IMR-90 (cell line): ENCODE results near the gene ENDOU. TPM values are rescaled to one million over a fixed set of nuclear protein-coding genes. Genes with fewer than 3 reads are reported as not detected.

Experiments used
- ATAC-seq: fragments of 200-7000 bp; cut with Tn5 transposase; 2 replicates; pipeline ENCODE4 v1.9.1; 2020; ENCODE audit warnings: low read depth, mild to moderate bottlenecking, moderate library complexity
- BruUV-seq: library from RNA; stranded (reverse); fragments of 400-500 nt; replicated peaks from 2 replicates; lab custom pipeline; 2021; lab: Mats Ljungman, UMichigan
- CTCF ChIA-PET: fragments of 300-600 bp; formaldehyde crosslinking; extraction: SDS; loops from one replicate; lab custom pipeline; 2021; ENCODE audit warnings: antibody characterized with exemption; lab: Yijun Ruan, JAX
- POLR2A ChIA-PET: fragments of 300-600 bp; sonication (Branson Sonifier 250); formaldehyde crosslinking; loops from one replicate; lab custom pipeline; 2022; ENCODE audit warnings: antibody characterized with exemption; ENCODE audit not compliant: unreplicated experiment; lab: Charles Lee
- DNase-seq: peaks from one replicate; pipeline ENCODE4 v3.0.0; 2013
- H2AFZ ChIP-seq: replicated peaks from 2 replicates; pipeline ENCODE3; 2013; ENCODE audit warnings: low read length, mild to moderate bottlenecking; ENCODE audit not compliant: poor library complexity
- H2AK5ac ChIP-seq: 2 replicates; pipeline ENCODE4 v1.6.1; 2013; ENCODE audit warnings: low read depth, low read length, inconsistent platforms
- H2AK9ac ChIP-seq: replicated peaks from 2 replicates; pipeline ENCODE3; 2013; ENCODE audit warnings: mild to moderate bottlenecking, low read depth, low read length, moderate library complexity; ENCODE audit not compliant: poor library complexity
- H2BK120ac ChIP-seq: 2 replicates; pipeline ENCODE4 v1.6.1; 2013; ENCODE audit warnings: low read depth, low read length, inconsistent platforms
- H2BK15ac ChIP-seq: 3 replicates; pipeline ENCODE4 v1.6.1; 2013; ENCODE audit warnings: low read depth, low read length, inconsistent platforms
- H2BK20ac ChIP-seq: 2 replicates; pipeline ENCODE4 v1.6.1; 2013; ENCODE audit warnings: low read depth, mild to moderate bottlenecking, inconsistent platforms, low read length, moderate library complexity
- H2BK5ac ChIP-seq: 2 replicates; pipeline ENCODE4 v1.6.1; 2013; ENCODE audit warnings: mild to moderate bottlenecking, low read depth, low read length, inconsistent platforms; ENCODE audit not compliant: poor library complexity, severe bottlenecking
- H3K14ac ChIP-seq: replicated peaks from 2 replicates; pipeline ENCODE4 v1.6.1; 2013; ENCODE audit warnings: low read depth, low read length, inconsistent platforms
- H3K18ac ChIP-seq: 2 replicates; pipeline ENCODE4 v1.6.1; 2013; ENCODE audit warnings: low read depth, low read length, control low read depth
- H3K23ac ChIP-seq: 2 replicates; pipeline ENCODE4 v1.6.1; 2013; ENCODE audit warnings: low read depth, low read length, inconsistent platforms
- H3K27ac ChIP-seq: 2 replicates; pipeline ENCODE4 v1.5.1; 2013; ENCODE audit warnings: mild to moderate bottlenecking, control low read depth, low read length; ENCODE audit not compliant: insufficient read depth
- H3K27me3 ChIP-seq: 2 replicates; pipeline ENCODE4 v1.6.1; 2013; ENCODE audit warnings: low read length; ENCODE audit not compliant: control insufficient read depth, insufficient read depth
- H3K36me3 ChIP-seq: 2 replicates; pipeline ENCODE4 v1.6.1; 2013; ENCODE audit warnings: low read length, mixed read lengths; ENCODE audit not compliant: control insufficient read depth, insufficient read depth
- H3K4ac ChIP-seq: 2 replicates; pipeline ENCODE4 v1.6.1; 2013; ENCODE audit warnings: low read depth, low read length, inconsistent platforms
- H3K4me1 ChIP-seq: 2 replicates; pipeline ENCODE4 v1.6.1; 2013; ENCODE audit warnings: low read length, mixed read lengths; ENCODE audit not compliant: control insufficient read depth, insufficient read depth
- H3K4me2 ChIP-seq: 2 replicates; pipeline ENCODE4 v1.6.1; 2013; ENCODE audit warnings: low read depth, mild to moderate bottlenecking, control low read depth, low read length, moderate library complexity
- H3K4me3 ChIP-seq: 2 replicates; pipeline ENCODE4 v1.5.1; 2013; ENCODE audit warnings: low read depth, mild to moderate bottlenecking, control low read depth, low read length, moderate library complexity; ENCODE audit not compliant: insufficient read depth
- H3K56ac ChIP-seq: 2 replicates; pipeline ENCODE4 v1.6.1; 2013; ENCODE audit warnings: low read length, inconsistent platforms; ENCODE audit not compliant: insufficient read depth; ENCODE audit errors: extremely low read depth
- H3K79me1 ChIP-seq, 2 experiments: 2 replicates each; pipeline ENCODE4 v1.6.1; 2013; ENCODE audit warnings: low read length in 2 of 2, inconsistent platforms in 1 of 2, low read depth in 1 of 2
- H3K9ac ChIP-seq: 2 replicates; pipeline ENCODE4 v1.6.1; 2013; ENCODE audit warnings: low read depth, low read length, control low read depth
- H3K9me1 ChIP-seq: 2 replicates; pipeline ENCODE4 v1.6.1; 2013; ENCODE audit warnings: low read length, inconsistent platforms; ENCODE audit not compliant: insufficient read depth
- H3K9me3 ChIP-seq: 2 replicates; pipeline ENCODE4 v1.6.1; 2013; ENCODE audit warnings: low read length; ENCODE audit not compliant: control insufficient read depth, insufficient read depth
- H4K20me1 ChIP-seq: 2 replicates; pipeline ENCODE4 v1.6.1; 2013; ENCODE audit warnings: low read length, inconsistent platforms; ENCODE audit not compliant: insufficient read depth
- H4K5ac ChIP-seq: 2 replicates; pipeline ENCODE4 v1.6.1; 2013; ENCODE audit warnings: mild to moderate bottlenecking, low read depth, low read length, control low read depth
- H4K8ac ChIP-seq, 2 experiments: 2 replicates each; pipeline ENCODE4 v1.6.1; 2013; ENCODE audit warnings: low read depth in 2 of 2, low read length in 2 of 2, control low read depth in 1 of 2, inconsistent platforms in 1 of 2
- H4K91ac ChIP-seq: 2 replicates; pipeline ENCODE4 v1.6.1; 2013; ENCODE audit warnings: low read depth, low read length, inconsistent platforms; ENCODE audit not compliant: insufficient read depth
- CTCF ChIP-seq: conservative IDR thresholded peaks from 2 replicates; pipeline ENCODE4 v1.5.1; 2012; ENCODE audit warnings: mild to moderate bottlenecking, low read depth, low read length, improper control_type of control experiment
- FOS ChIP-seq: fragments of 150-350 bp; IDR thresholded peaks from 2 replicates; pipeline ENCODE4 v1.6.1; 2016; ENCODE audit warnings: low read depth, low read length
- MAFK ChIP-seq: IDR thresholded peaks from 2 replicates; pipeline ENCODE4 v1.6.1; 2012; ENCODE audit warnings: low read depth, low read length, improper control_type of control experiment
- MAZ ChIP-seq: IDR thresholded peaks from 2 replicates; pipeline ENCODE4 v1.6.1; 2012; ENCODE audit warnings: low read depth, mild to moderate bottlenecking, low read length, improper control_type of control experiment, moderate library complexity, borderline replicate concordance
- POLR2A ChIP-seq: IDR thresholded peaks from 2 replicates; pipeline ENCODE4 v1.6.1; 2012; ENCODE audit warnings: mild to moderate bottlenecking, low read depth, low read length
- RAD21 ChIP-seq: IDR thresholded peaks from 2 replicates; pipeline ENCODE4 v1.6.1; 2012; ENCODE audit warnings: low read length, improper control_type of control experiment
- RCOR1 ChIP-seq: IDR thresholded peaks from 2 replicates; pipeline ENCODE4 v1.6.1; 2012; ENCODE audit warnings: mild to moderate bottlenecking, low read length, improper control_type of control experiment; ENCODE audit not compliant: insufficient replicate concordance
- RFX5 ChIP-seq: IDR thresholded peaks from 2 replicates; pipeline ENCODE4 v1.8.0; 2012; ENCODE audit warnings: low read depth, mild to moderate bottlenecking, low read length, moderate library complexity
- SMC3 ChIP-seq: fragments of 150-350 bp; IDR thresholded peaks from 2 replicates; pipeline ENCODE4 v1.6.1; 2016; ENCODE audit warnings: low read depth, mild to moderate bottlenecking, antibody characterized with exemption, low read length, moderate library complexity
- WGBS, 2 experiments: methylation state at CpG; one replicate each; pipeline versions ENCODE4 v1.1.5 to v1.1.7; 2013; ENCODE audit warnings: missing lambda C conversion rate in 2 of 2; ENCODE audit not compliant: insufficient read length in 1 of 2; ENCODE audit errors: extremely low coverage in 2 of 2; 5-methylcytosine and 5-hydroxymethylcytosine counted together
- dilution Hi-C: fragments of 300-500 bp; cut with HindIII; formaldehyde crosslinking; loops from one replicate; pipeline ENCODE4 v1.14.3; 2018; ENCODE audit warnings: low sequenced_read_pairs; ENCODE audit not compliant: unreplicated experiment
- in situ Hi-C: fragments of 300-500 bp; cut with MboI; formaldehyde crosslinking; loops from 3 replicates; pipeline ENCODE4 v1.14.3; 2019; ENCODE audit warnings: low sequenced_read_pairs, inconsistent platforms, mixed read lengths
- intact Hi-C: fragments of 100-400 bp; cut with micrococcal nuclease; formaldehyde crosslinking; loops from 2 replicates; pipeline ENCODE4 v1.10.0; 2022
- polyA plus RNA-seq, 3 experiments: library from polyadenylated mRNA; depleted of rRNA; stranded (reverse); fragments of >200 nt; gene quantifications; 2 replicates each; pipeline ENCODE4 v1.2.3, GENCODE V29; 2012; ENCODE audit warnings: low replicate concordance in 1 of 3
- total RNA-seq: library from RNA; depleted of rRNA; stranded (reverse); fragments of >200 nt; gene quantifications from 2 replicates; pipeline ENCODE4 v1.2.3, GENCODE V29; 2012
- TF ChIP-seq, protein P1 (sequence below): fragments of 150-350 bp; IDR thresholded peaks from 2 replicates; pipeline ENCODE4 v1.6.1; 2017; ENCODE audit warnings: mild to moderate bottlenecking, antibody characterized with exemption, low read length, low read depth

ENDOU gene
- total and polyA plus RNA-seq, 2 of the 4 experiments (the other 2 are of a cell fraction), result under 0.01 to 0.09 TPM

GRCh38 chr12:47766502-47767215 is 41.4 kb upstream of the ENDOU start (continued):
- TF ChIP-seq, protein P1, sequence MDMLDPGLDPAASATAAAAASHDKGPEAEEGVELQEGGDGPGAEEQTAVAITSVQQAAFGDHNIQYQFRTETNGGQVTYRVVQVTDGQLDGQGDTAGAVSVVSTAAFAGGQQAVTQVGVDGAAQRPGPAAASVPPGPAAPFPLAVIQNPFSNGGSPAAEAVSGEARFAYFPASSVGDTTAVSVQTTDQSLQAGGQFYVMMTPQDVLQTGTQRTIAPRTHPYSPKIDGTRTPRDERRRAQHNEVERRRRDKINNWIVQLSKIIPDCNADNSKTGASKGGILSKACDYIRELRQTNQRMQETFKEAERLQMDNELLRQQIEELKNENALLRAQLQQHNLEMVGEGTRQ, result no peak

DNA sequence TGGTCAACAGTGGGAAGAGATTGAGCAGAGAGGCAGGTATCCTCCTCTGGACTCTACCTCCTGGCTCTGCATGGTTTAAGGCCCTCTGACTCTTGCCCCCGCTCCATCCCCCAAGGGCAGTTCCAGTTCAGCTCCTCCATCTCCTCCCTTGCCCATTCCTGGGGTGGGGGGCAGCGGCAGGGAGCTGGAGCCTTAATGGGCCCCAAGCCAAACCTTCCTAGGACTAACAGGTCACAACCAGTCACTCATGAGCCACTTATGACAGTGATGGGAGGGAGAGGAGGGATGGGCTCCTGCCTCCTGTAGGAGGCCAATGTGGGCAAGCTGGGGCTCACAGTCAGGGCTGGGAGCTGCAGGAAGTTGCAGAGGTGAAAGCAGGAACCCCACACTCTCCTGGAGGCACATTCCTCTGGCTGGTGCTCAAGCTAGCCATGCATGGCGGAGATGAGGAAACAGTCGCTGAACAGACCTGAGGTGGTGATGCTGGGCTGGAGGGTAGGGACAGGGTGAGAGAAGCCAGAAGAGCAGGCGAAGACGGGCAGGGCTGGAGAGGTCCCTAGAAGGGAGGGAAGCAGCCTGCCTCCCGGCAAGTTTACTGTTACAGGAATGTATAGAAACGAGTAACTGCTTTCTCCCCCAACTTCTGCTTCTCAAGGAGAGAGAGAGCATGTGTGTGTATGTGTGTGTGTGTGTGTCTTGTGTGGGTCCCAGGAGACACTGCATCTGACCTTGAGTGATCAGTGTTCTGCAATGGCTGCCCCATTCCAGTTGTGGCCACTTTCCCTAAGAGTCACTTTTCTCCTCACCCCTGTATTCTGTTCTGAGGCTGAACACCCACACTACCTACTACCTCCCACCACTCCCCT is 38.4 kb upstream of the ENDOU start:
- dilution Hi-C loops, result no loop called here
- no peaks in the 10 kb centered on the region for H3K9me1 ChIP-seq
- no peak overlapping the region for H3K14ac ChIP-seq
- H3K4ac ChIP-seq, result no peak overlapping the region
- CTCF ChIA-PET, result interaction anchor here (1.1 to 1.3 kb wide), 2 partner anchors 22 to 49 kb away, joined by 4 to 5 read pairs; no protein-coding TSS in a partner anchor
- no peak overlapping the region for H2BK120ac ChIP-seq
- ATAC-seq (no peak), DNase-seq (no peak)
- H3K9me3 ChIP-seq, result no peaks in the 10 kb centered on the region
- no peak overlapping the region for H2AK5ac ChIP-seq
- H2AK9ac ChIP-seq, result peak overlapping the region; percentile 75
- no peak overlapping the region for H4K5ac ChIP-seq
- H3K4me1 ChIP-seq, result peaks cover 9% of the 10 kb centered on the region
- H3K56ac ChIP-seq, result no peak overlapping the region
- H2BK5ac ChIP-seq, result no peak overlapping the region
- H3K23ac ChIP-seq, result no peak overlapping the region
- H3K9ac ChIP-seq, result no peak overlapping the region
- H3K27ac ChIP-seq, result no peak overlapping the region
- intact Hi-C loops, result no loop called here
- H3K36me3 ChIP-seq, result no peaks in the 10 kb centered on the region
- in situ Hi-C loops, result no loop called here
- POLR2A ChIA-PET, result no interaction called here
- H3K27me3 ChIP-seq, result no peaks in the 10 kb centered on the region
- no peak overlapping the region for H2BK20ac ChIP-seq
- peak overlapping the region; percentile 35 for H2AFZ ChIP-seq
- no peak overlapping the region for H3K4me3 ChIP-seq
- no peak overlapping the region for H2BK15ac ChIP-seq
- TF ChIP-seq RFX5, result no peak
- TF ChIP-seq RCOR1, result no peak
- TF ChIP-seq SMC3, result no peak
- no peak for TF ChIP-seq MAZ
- no peak for TF ChIP-seq CTCF
- no peak for TF ChIP-seq FOS
- no peak for TF ChIP-seq MAFK
- TF ChIP-seq RAD21, result no peak
- no peak for TF ChIP-seq POLR2A
- TF ChIP-seq, protein P1, result no peak
- no peaks in the 10 kb centered on the region for H4K20me1 ChIP-seq
- no peaks in the 10 kb centered on the region for H3K79me1 ChIP-seq
- H3K4me2 ChIP-seq, result no peak overlapping the region
- 20% methylated on average over 1 of the region's 8 CpGs; no CpG with 5 or more reads in 1 of the 2 experiments for WGBS, 2 experiments
- no peak overlapping the region for H3K18ac ChIP-seq
- no peak overlapping the region for H4K8ac ChIP-seq
- no peak overlapping the region for H4K91ac ChIP-seq
- no TSS peak for BruUV-seq
